T-helper 1 cell treated with Interleukin-12 subunit alpha and Interleukin-12 subunit beta and Interleukin-4 antibody, amounts not matched to agents 30 μg/mL and 1 μg/mL, for 36 hours (primary cell): Measurements from ENCODE around the gene NME7.
A peak's percentile ranks its signal among the peaks of the same experiment; 100 is the strongest.

Experiments used
- H3K27ac Mint-ChIP-seq: one replicate; pipeline ENCODE4 v1.8.0; 2021; ENCODE audit warnings: mild to moderate bottlenecking, mixed read lengths
- H3K27me3 Mint-ChIP-seq: one replicate; pipeline ENCODE4 v1.8.0; 2021; ENCODE audit warnings: low read depth, mixed read lengths
- H3K36me3 Mint-ChIP-seq: one replicate; pipeline ENCODE4 v1.8.0; 2021; ENCODE audit warnings: low read depth, mixed read lengths
- H3K4me1 Mint-ChIP-seq: one replicate; pipeline ENCODE4 v1.8.0; 2021; ENCODE audit warnings: low read depth, mixed read lengths
- H3K4me3 Mint-ChIP-seq: one replicate; pipeline ENCODE4 v1.8.0; 2021; ENCODE audit warnings: mild to moderate bottlenecking, moderate library complexity, mixed read lengths
- H3K9me3 Mint-ChIP-seq: one replicate; pipeline ENCODE4 v1.8.0; 2021; ENCODE audit warnings: mixed read lengths

The NME7 gene

GRCh38 chr1:169329383-169329782 is 38.2 kb downstream of the NME7 start:
- Mint-ChIP-seq H3K27me3 (no peaks in the 10 kb centered on the region), H3K27ac (no peak overlapping the region), H3K4me3 (no peak overlapping the region), H3K9me3 (peaks cover 15% of the 10 kb centered on the region), H3K36me3 (peaks cover 11% of the 10 kb centered on the region), H3K4me1 (peaks cover 5% of the 10 kb centered on the region)

- Mint-ChIP-seq H3K9me3 (peaks cover 15% of the 10 kb centered on the region), H3K36me3 (peaks cover 11% of the 10 kb centered on the region), H3K27me3 (no peaks in the 10 kb centered on the region), H3K4me3 (no peak overlapping the region), H3K4me1 (peaks cover 2% of the 10 kb centered on the region), H3K27ac (no peak overlapping the region)
Observed at GRCh38 chr1:169327875-169328274, 39.7 kb downstream of the NME7 start.

- Mint-ChIP-seq H3K9me3 (peaks cover 15% of the 10 kb centered on the region), H3K36me3 (peaks cover 12% of the 10 kb centered on the region), H3K27me3 (no peaks in the 10 kb centered on the region), H3K27ac (no peak overlapping the region), H3K4me3 (no peak overlapping the region), H3K4me1 (peaks cover 1% of the 10 kb centered on the region)
Observed at GRCh38 chr1:169326956-169327268, 40.7 kb downstream of the NME7 start.

- Mint-ChIP-seq H3K27ac (no peak overlapping the region), H3K4me3 (no peak overlapping the region)
Observed at GRCh38 chr1:169326261-169326955, 41.2 kb downstream of the NME7 start.

GRCh38 chr1:169325117-169325516 is 42.5 kb downstream of the NME7 start:
- Mint-ChIP-seq H3K36me3 (peaks cover 12% of the 10 kb centered on the region), H3K4me1 (peaks cover 1% of the 10 kb centered on the region), H3K27me3 (no peaks in the 10 kb centered on the region), H3K9me3 (peaks cover 11% of the 10 kb centered on the region), H3K4me3 (no peak overlapping the region), H3K27ac (no peak overlapping the region)

More at GRCh38 chr1:169326261-169326955, 41.2 kb downstream of the NME7 start:
- H3K4me1 Mint-ChIP-seq, result peaks cover 1% of the 10 kb centered on the region
- H3K27me3 Mint-ChIP-seq, result no peaks in the 10 kb centered on the region
- peaks cover 12% of the 10 kb centered on the region for H3K36me3 Mint-ChIP-seq
- H3K9me3 Mint-ChIP-seq, result peaks cover 15% of the 10 kb centered on the region

- Mint-ChIP-seq H3K36me3 (peaks cover 4% of the 10 kb centered on the region), H3K27me3 (no peaks in the 10 kb centered on the region), H3K4me1 (no peaks in the 10 kb centered on the region), H3K27ac (no peak overlapping the region), H3K9me3 (no peaks in the 10 kb centered on the region), H3K4me3 (no peak overlapping the region)
Observed at GRCh38 chr1:169322138-169322537, 45.5 kb downstream of the NME7 start.

GRCh38 chr1:169321539-169321938 is 46.1 kb downstream of the NME7 start:
- Mint-ChIP-seq H3K27ac (no peak overlapping the region), H3K27me3 (no peaks in the 10 kb centered on the region)

GRCh38 chr1:169318536-169319244 is 48.9 kb downstream of the NME7 start:
- Mint-ChIP-seq H3K9me3 (no peaks in the 10 kb centered on the region), H3K36me3 (peaks cover 4% of the 10 kb centered on the region), H3K27ac (no peak overlapping the region), H3K27me3 (no peaks in the 10 kb centered on the region), H3K4me1 (no peaks in the 10 kb centered on the region), H3K4me3 (no peak overlapping the region)

More at GRCh38 chr1:169321539-169321938, 46.1 kb downstream of the NME7 start:
- no peaks in the 10 kb centered on the region for H3K9me3 Mint-ChIP-seq
- H3K4me3 Mint-ChIP-seq, result no peak overlapping the region
- peaks cover 4% of the 10 kb centered on the region for H3K36me3 Mint-ChIP-seq
- no peaks in the 10 kb centered on the region for H3K4me1 Mint-ChIP-seq

- Mint-ChIP-seq H3K9me3 (no peaks in the 10 kb centered on the region), H3K4me3 (no peak overlapping the region), H3K27ac (no peak overlapping the region), H3K36me3 (no peaks in the 10 kb centered on the region), H3K27me3 (no peaks in the 10 kb centered on the region), H3K4me1 (peaks cover 8% of the 10 kb centered on the region)
Observed at GRCh38 chr1:169316556-169316955, 51.0 kb downstream of the NME7 start.

GRCh38 chr1:169312084-169312954 is 55.3 kb downstream of the NME7 start:
- Mint-ChIP-seq H3K4me1 (peaks cover 17% of the 10 kb centered on the region), H3K9me3 (no peaks in the 10 kb centered on the region), H3K36me3 (peaks cover 5% of the 10 kb centered on the region), H3K27me3 (no peaks in the 10 kb centered on the region), H3K4me3 (no peak overlapping the region), H3K27ac (peak overlapping the region; percentile 32)

GRCh38 chr1:169309178-169310166 is 58.1 kb downstream of the NME7 start:
- Mint-ChIP-seq H3K4me3 (peak overlapping the region; percentile 54), H3K27ac (peak overlapping the region; percentile 37), H3K27me3 (no peaks in the 10 kb centered on the region), H3K9me3 (no peaks in the 10 kb centered on the region), H3K4me1 (peaks cover 17% of the 10 kb centered on the region), H3K36me3 (peaks cover 13% of the 10 kb centered on the region)

GRCh38 chr1:169308313-169309039 is 59.1 kb downstream of the NME7 start:
- Mint-ChIP-seq H3K9me3 (no peaks in the 10 kb centered on the region), H3K27me3 (no peaks in the 10 kb centered on the region), H3K36me3 (peaks cover 13% of the 10 kb centered on the region), H3K4me3 (no peak overlapping the region), H3K4me1 (peaks cover 17% of the 10 kb centered on the region), H3K27ac (no peak overlapping the region)

- Mint-ChIP-seq H3K4me3 (no peak overlapping the region), H3K36me3 (peaks cover 13% of the 10 kb centered on the region), H3K27me3 (no peaks in the 10 kb centered on the region), H3K27ac (no peak overlapping the region), H3K9me3 (no peaks in the 10 kb centered on the region), H3K4me1 (peaks cover 13% of the 10 kb centered on the region)
Observed at GRCh38 chr1:169307176-169307575, 60.4 kb downstream of the NME7 start.
